ENCODE data around the gene CFAP58.

DNA sequence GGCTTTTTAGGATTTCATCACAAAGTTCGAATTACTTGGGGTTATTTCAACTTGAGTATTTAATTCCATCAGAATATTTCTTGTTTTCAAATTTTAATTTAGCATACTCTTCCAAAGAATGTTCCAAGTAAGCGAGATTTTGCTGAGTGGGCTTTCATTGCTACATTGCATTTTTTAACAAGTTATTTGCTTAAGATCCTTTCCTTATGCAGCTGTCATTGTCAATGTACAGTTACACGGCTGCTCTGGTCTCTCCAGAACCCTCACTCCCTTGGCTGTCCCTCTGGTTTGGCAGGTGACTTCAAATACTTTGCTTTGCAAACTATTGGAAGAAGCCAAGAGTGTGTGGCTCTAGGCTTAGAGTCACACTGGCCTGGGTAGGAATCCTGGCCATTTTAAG is 80.0 kb downstream of the CFAP58 start:
- TF ChIP-seq FOS (IDR thresholded peaks at IDR 0.05; ENCODE audit: borderline replicate concordance, insufficient read depth, low read length), result no peak
- TF ChIP-seq, protein P1, sequence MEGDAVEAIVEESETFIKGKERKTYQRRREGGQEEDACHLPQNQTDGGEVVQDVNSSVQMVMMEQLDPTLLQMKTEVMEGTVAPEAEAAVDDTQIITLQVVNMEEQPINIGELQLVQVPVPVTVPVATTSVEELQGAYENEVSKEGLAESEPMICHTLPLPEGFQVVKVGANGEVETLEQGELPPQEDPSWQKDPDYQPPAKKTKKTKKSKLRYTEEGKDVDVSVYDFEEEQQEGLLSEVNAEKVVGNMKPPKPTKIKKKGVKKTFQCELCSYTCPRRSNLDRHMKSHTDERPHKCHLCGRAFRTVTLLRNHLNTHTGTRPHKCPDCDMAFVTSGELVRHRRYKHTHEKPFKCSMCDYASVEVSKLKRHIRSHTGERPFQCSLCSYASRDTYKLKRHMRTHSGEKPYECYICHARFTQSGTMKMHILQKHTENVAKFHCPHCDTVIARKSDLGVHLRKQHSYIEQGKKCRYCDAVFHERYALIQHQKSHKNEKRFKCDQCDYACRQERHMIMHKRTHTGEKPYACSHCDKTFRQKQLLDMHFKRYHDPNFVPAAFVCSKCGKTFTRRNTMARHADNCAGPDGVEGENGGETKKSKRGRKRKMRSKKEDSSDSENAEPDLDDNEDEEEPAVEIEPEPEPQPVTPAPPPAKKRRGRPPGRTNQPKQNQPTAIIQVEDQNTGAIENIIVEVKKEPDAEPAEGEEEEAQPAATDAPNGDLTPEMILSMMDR (IDR thresholded peaks at IDR 0.05; ENCODE audit: extremely low read depth in 1 of 2, insufficient read depth in 1 of 2, low read depth in 1 of 2, low read length in 2 of 2), result no peak
